HepG2 (cell line): Measurements from ENCODE around the gene PLEKHG4.

Experiments used
- ATF2 ChIP-seq: sonication (generic); formaldehyde crosslinking; IDR thresholded peaks from 2 replicates; pipeline ENCODE4 v1.4.0; 2020; ENCODE audit warnings: missing genetic modification reagents
- BRD4 ChIP-seq: sonication (generic); formaldehyde crosslinking; IDR thresholded peaks from 2 replicates; pipeline ENCODE4 v1.4.0; 2020; ENCODE audit warnings: missing genetic modification reagents
- CTCF ChIP-seq: sonication (generic); formaldehyde crosslinking; IDR thresholded peaks from 2 replicates; pipeline ENCODE4 v1.5.0; 2020; ENCODE audit warnings: mild to moderate bottlenecking, missing genetic modification reagents, moderate library complexity
- FIP1L1 ChIP-seq: fragments of 200-400 bp; formaldehyde crosslinking; IDR thresholded peaks from 2 replicates; pipeline ENCODE4 v1.6.1; 2018; ENCODE audit warnings: low read depth, mild to moderate bottlenecking, low read length, moderate library complexity, borderline replicate concordance; ENCODE audit not compliant: insufficient read depth
- IRF9 ChIP-seq: sonication (generic); formaldehyde crosslinking; IDR thresholded peaks from 2 replicates; pipeline ENCODE4 v1.8.0; 2022; ENCODE audit warnings: missing genetic modification reagents, mild to moderate bottlenecking, borderline replicate concordance
- LBX2 ChIP-seq: sonication (generic); formaldehyde crosslinking; IDR thresholded peaks from 2 replicates; pipeline ENCODE4 v1.5.0; 2020; ENCODE audit warnings: missing genetic modification reagents, mild to moderate bottlenecking, borderline replicate concordance
- NR2F1 ChIP-seq, 2 experiments: fragments of 450-650 bp in 1 of 2; formaldehyde crosslinking in 1 of 2; IDR thresholded peaks; 2 replicates each; pipeline versions ENCODE4 v1.5.0 to v1.6.1; 2016 to 2020; ENCODE audit warnings: mild to moderate bottlenecking in 1 of 2, missing compliant biosample characterization in 1 of 2, missing genetic modification reagents in 1 of 2, moderate library complexity in 1 of 2
- SMAD1 ChIP-seq: sonication (generic); formaldehyde crosslinking; IDR thresholded peaks from 2 replicates; pipeline ENCODE4 v1.4.0; 2020; ENCODE audit warnings: missing genetic modification reagents, low read depth, mild to moderate bottlenecking, borderline replicate concordance
- TAF1 ChIP-seq: sonication (generic); formaldehyde crosslinking; IDR thresholded peaks from 2 replicates; pipeline ENCODE4 v1.4.0; 2020; ENCODE audit warnings: missing genetic modification reagents
- YY1 ChIP-seq: IDR thresholded peaks from 2 replicates; pipeline ENCODE4 v1.6.1; 2011; ENCODE audit warnings: low read length, low read depth, moderate library complexity, mild to moderate bottlenecking; ENCODE audit not compliant: insufficient read depth, insufficient replicate concordance
- ZFP91 ChIP-seq: sonication (generic); formaldehyde crosslinking; IDR thresholded peaks from 2 replicates; pipeline ENCODE4 v1.9.0; 2022; ENCODE audit warnings: missing genetic modification reagents, mild to moderate bottlenecking, borderline replicate concordance
- ZNF101 ChIP-seq: sonication (generic); formaldehyde crosslinking; IDR thresholded peaks from 2 replicates; pipeline ENCODE4 v1.4.0; 2020; ENCODE audit warnings: mild to moderate bottlenecking, low read depth, missing genetic modification reagents, borderline replicate concordance
- ZNF280B ChIP-seq: sonication (generic); formaldehyde crosslinking; IDR thresholded peaks from 2 replicates; pipeline ENCODE4 v1.5.0; 2020; ENCODE audit warnings: missing genetic modification reagents, mild to moderate bottlenecking, borderline replicate concordance

GRCh38 chr16:67268136-67268579 lies 11.2 kb upstream of the PLEKHG4 start:
- TF ChIP-seq NR2F1 (CRISPR knock-in tag; IDR thresholded peaks at IDR 0.05) (no peak), FIP1L1 (no peak), ATF2 (CRISPR knock-in tag) (no peak), ZNF101 (CRISPR knock-in tag) (no peak), BRD4 (CRISPR knock-in tag) (no peak), CTCF (no peak), TAF1 (no peak), YY1 (no peak), ZFP91 (CRISPR knock-in tag) (no peak), IRF9 (no peak), SMAD1 (no peak), ZNF280B (CRISPR knock-in tag) (no peak), LBX2 (no peak)
